ENCODE measurements around the gene MPZ.
"Not testable (repeated sequence)": the region's sequence is repeated elsewhere in the genome, so short reads cannot be mapped to it uniquely, and the experiment has no call there.

Gene MPZ

DNA sequence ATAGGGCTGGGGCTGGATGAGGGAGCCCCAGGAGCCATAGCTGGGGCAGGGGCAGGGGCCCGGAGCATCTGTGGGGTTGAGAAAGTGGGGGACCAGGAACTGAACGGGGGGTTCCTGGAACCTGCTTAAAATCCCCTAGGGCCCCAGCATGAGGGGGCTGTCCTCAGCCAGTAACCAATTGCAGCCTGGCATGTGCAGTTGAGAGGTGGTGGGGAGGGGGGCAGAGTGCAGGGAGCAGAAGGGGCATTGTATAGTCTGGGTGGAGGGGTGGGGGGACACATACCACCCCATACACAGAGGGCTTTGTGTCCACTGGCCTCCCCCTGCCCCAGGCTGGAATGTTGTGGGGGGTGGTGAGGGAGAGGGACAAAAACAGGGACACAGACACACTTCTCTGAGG, at the start of gene MPZ:
Gene MPZ (minus strand): TSS at position 101 of the 400 bp plus-strand sequence. CDS start 63 bp downstream, at position 38.
- no peak for DNase-seq

DNA sequence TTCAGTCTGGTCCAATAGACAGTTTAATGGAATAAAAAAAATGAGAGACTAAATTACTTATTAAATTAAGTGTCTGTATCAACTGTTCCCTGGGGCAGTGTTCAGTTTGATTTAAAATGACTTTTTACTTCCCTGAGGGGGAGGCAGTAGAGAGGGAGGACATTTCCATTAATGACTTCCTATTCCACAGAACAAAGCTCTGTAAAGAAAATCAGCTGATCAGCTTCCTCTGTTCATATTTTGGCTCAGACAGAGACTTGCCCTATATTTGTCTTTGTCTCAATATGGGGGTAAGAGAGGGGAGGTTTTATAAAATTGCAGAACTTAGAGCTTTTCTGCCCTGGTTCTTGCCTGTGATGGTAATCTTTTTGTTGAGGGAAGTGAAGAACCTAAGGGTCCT, 49.5 kb upstream of the MPZ start:
- no peak for DNase-seq

DNA sequence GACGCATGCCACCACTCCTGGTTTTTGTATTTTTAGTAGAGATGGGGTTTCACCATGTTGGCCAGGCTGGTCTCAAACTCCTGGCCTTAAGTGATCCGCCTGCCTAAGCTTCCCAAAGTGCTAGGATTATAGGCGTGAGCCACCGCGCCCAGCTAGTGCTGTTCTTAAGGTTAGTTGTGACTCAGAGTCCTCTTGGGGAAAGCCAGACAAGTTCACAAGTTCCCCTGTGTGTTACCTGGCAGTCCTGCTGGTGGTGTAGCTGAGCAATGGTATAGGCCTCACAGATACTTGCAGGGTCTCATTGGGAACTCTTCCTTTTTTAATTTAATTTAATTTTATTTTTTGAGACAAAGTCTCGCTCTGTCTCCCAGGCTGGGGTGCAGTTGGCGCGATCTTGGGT, 47.3 kb upstream of the MPZ start:
- no peak for DNase-seq

DNA sequence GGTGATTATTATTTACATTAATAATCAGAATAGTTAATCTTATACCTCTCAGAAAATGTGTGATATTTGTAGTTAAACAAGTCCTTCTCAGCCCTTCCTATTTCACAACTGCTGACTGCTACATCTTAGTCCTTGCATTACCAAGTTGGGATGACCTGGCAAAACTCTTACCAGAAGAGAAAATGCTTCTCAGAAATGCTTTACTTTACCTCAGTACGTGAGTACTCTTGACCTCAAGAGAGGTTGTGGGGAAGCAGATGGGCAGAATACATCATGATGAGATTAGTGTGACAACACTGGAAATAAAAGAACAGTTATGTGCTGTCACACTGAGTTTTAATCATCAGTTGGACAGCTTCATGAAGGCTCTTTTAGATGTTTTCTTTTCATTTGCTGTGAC, 41.7 kb upstream of the MPZ start:
- DNase-seq, result no peak

DNA sequence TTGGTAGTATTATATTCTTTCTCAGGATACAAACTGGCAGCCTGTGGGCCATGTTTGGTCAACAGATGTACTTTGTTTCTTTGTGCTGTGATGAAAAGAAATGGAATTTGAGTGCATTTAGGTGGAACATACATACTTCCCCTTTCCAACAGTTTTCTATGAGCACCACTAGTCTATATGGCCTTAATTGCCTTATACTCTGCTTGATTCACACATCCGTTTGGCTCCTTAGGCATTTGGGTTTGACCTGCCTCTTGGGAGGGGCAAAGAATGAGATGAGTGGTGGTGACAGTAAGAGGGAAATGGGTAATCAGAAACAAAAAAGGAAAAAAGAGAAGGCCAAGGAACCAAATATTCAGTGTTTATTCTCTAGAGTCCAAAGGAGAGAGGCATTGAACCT, 40.9 kb upstream of the MPZ start:
- DNase-seq, result no peak

DNA sequence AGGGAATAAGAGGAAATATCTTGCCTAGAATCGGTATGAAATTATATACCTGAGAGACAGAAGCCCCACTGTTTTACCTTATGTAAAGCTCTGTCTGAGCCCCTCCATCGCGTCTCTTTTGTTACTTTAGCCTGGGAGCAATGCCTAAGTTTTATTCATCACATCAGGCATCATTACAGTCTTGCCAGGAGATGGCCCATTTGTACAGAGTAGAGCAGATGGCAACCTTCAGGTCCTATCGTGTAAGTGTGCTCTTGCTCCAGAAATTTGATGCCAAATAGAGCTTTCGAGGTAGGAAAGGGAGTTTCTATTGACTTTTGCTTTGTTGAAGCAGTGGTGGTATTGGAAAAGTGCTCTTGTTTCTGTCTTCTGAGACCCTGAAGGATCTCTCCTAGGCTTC, 33.1 kb upstream of the MPZ start:
- DNase-seq, result no peak

DNA sequence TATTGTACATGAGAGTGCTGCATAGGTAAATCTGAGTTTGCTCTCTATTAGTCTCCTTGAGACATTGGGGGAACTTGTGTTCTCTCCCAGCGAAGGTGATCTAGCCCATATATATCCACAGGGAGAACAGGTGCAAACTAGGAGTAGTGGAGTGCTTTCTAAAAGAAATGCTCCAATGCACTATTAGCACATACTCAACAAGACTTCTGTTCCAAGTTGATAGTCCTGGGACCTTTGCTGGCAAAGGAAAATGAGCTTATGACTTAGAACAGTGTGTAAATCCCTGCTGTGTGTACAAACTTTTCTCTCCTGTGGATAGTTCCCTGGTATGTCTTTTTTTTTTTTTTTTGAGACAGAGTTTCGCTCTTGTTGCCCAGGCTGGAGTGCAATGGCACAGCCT, 32.4 kb upstream of the MPZ start:
- no peak for DNase-seq

DNA sequence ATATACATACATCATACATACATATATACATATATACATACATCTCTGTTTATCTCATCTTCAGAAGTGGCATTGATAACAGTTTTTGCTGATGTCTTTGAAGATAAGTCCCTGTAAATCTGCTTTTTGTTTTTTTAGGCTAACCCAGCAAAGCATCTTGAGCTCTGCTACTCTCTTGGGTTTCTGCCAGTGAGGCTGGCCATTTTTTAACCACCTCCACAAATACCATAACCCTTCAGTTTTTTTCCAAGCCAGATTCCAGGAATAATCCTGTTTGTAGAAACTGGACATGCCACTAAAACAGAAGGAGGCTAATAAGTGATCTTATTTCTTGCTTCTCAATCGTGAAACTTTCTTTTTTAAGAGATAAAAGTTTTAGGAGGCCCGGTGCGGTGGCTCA, 26.0 kb upstream of the MPZ start:
- DNase-seq, result no peak

DNA sequence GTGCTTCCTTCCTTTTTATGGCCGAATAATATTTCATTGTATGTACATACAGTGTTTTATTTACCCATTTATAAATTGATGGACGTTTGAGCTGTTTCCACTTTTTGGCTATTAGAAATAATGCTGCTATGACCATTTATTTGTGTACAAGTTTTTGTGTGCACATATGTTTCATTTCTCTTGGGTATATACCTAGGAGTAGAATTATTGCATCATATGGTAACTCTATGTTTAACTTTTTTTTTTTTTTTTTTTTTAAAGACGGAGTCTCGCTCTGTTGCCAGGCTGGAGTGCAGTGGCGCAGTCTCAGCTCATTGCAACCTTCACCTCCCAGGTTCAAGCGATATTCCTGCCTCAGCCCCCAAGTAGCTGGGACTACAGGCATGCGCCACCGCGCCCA, 23.4 kb upstream of the MPZ start:
- no peak for DNase-seq

DNA sequence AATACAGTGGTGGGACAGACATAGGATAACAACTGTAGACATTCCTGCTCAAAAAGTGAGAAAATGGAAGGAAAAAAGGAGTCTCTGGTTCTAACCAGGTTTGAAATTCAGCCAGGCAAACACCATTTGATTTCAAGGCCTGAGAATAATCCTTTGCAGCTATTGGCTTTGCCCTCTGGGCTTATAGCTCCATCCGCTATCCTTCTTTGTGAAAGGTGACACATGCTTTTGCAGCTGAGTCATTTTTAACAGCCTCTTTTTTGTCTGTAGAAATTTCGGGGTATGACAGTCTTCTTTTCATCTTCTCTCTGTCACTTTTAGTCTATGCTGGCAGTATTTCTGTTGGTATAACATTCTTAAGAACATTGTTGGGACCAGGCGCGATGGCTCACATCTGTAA, 20.6 kb upstream of the MPZ start:
- DNase-seq, result no peak

DNA sequence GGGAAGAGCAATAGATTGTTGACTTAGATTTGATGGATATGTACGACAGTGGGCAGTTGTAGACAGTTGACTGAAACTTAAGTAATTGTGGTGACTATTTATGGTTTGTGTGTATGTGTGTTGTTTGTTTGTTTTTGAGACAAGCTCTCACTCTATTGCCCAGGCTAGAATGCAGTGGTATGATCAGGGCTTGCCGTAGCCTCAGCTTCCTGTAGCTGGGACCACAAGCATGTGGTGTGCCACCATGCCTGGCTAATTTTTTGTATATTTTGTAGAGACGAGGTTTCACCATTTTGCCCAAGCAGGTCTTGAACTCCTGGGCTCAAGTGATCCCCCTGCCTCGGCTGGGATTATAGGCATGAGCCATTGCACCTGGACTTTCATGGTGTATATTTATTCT, 14.3 kb upstream of the MPZ start:
- DNase-seq, result no peak

DNA sequence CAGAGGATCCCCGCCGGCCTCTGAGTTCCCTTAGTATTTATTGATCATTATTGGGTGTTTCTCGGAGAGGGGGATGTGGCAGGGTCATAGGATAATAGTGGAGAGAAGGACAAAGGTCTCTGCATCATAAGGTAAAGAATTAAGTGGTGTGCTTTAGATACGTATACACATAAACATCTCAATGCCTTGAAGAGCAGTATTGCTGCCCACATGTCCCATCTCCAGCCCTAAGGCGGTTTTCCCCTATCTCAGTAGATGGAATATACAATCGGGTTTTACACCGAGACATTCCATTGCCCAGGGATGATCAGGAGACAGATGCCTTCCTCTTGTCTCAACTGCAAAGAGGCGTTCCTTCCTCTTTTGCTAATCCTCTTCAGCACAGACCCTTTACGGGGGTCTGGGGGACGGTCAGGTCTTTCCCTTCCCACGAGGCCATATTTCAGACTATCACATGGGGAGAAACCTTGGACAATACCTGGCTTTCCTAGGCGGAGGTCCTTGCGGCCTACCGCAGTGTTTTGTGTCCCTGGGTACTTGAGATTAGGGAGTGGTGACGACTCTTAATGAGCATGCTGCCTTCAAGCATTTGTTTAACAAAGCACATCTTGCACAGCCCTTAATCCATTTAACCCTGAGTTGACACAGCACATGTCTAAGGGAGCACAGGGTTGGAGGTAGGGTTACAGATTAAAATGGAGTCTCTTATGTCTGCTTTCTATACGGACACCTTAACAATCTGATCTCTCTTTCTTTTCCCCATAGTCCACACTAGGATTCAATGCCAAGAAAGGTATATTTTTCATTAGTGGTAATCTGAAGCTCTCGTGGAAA, 6.3 kb upstream of the MPZ start:
- DNase-seq, result not testable (repeated sequence)

DNA sequence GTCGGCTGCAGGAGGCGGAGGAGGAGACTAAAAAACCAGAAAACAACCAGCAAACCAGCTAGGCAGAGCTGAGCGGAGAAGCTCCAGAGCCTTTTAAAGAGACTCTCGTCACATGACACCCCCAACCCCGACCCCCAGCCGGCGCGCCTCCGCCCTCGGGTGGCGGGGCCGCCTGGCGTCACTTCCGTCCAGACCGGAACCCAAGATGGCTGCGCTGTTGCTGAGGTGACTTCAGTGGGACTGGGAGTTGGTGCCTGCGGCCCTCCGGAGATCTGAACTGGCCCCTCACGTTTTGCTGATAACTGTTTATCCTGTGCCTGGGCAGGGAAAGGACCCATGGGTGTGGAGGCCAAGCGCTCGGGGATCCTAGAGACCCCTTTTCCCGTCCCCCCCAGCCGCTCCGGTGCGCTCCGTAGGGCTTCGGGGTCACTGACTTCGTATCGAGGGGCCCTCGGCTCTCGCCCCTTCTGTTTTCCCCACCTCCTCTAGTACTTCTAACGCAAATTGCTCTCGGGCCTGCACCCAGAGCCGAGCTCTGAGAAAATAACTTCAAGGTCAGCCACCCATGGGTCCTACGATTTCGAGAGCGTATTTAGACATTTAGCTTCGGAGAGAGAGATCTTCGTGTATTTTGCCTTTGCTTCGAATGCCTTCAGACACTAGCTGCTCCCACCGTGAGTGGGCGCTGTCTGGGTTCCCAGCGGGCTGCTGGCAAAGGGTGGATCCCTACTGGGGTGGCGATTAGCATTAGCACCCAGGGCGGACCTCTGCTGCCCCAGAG, 4.6 kb upstream of the MPZ start, which contains the start of gene SDHC:
Gene SDHC (plus strand): TSS at position 181 of the 781 bp plus-strand sequence. CDS start 25 bp downstream, at position 206.
- no peak for DNase-seq

DNA sequence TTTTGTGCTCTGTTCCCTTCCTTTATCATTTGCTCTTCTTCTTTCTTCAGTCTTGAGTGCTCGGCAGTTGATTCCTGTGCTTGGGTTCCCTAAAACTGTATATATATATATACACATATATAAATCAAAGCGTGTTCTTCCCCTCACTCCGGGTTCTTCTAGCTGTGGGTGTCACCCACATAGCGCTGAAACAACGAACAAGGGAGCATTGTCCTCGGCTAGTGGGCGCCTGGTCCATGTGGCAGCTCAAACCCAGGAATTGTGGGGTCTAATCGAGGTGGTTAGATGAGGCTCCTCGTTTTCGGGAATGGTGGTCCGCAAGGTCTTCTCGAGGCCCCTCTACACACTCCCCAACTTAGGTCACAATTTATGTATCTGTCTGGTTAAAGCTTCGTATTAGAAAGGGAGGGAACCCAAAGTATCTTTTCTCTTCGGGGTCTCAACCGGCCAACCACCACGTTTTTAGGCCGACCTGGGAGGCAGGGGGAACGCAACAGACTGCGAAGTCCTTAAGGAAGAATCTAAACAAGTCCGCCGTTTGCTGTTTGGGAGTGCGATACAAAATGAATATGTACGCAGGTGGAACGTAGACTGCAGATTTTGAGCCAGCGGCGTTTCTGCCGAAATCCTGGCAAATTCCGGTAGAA, 3.9 kb upstream of the MPZ start:
- DNase-seq, result no peak

DNA sequence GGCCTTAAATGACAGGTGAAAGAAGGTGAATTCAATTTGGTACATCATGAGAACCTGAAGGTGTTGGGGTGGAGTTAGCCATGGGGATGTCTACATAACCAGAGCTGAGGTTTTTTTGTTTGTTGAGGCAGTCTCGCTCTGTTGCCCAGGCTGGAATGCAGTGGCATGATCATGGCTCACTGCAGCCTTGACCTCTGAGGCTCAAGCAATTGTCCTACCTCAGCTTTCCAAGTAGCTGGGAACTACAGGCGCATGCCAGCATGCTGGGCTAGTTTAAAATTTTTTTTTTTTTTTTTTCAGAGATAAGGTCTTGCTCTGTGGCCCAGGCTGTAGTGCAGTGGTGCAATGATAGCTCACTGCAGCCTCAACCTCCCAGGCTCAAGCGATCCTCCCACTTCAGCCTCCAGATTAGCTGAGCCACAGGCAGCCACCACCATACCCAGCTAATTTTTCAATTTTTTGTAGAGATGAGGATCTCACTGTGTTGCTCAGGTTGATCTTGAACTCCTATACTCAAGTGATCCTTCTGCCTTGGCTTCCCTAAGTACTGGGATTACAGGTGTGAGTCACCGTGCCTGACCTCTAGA, 1.9 kb upstream of the MPZ start:
- no peak for DNase-seq

DNA sequence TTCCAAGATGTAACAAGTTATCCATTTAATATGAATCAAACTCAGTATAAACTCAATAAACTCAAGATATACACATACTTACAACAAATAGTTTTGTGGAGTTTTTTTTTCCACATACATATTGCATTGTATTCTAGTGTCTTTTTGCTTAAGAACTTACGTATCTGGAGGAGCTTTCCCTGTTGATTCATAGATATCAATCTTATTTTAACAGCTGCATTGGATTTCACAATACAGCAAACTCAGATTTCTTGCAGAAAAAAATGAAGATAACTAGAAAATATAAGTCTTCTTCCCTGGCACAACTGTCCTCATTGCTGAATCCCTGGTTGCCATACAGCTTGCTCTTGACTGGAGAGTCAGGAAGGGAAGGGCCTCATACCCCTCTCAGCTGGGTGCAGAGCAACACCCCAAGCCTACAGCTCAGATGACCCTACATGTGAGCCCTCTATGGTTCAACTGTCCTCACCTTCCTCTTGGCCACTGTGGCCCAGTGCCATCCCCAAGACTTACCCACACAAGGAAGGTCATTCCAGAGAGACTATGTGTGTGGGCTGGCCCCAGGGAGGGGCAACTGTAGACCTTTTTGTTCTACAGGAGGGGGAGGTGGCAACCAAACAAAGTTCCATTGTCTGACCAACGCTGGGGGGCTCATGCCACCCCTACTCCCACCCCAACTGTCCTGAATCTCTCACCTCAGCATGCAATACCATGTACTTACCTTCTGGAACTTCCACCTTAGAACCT, 1.7 kb downstream of the MPZ start:
- DNase-seq, result no peak

DNA sequence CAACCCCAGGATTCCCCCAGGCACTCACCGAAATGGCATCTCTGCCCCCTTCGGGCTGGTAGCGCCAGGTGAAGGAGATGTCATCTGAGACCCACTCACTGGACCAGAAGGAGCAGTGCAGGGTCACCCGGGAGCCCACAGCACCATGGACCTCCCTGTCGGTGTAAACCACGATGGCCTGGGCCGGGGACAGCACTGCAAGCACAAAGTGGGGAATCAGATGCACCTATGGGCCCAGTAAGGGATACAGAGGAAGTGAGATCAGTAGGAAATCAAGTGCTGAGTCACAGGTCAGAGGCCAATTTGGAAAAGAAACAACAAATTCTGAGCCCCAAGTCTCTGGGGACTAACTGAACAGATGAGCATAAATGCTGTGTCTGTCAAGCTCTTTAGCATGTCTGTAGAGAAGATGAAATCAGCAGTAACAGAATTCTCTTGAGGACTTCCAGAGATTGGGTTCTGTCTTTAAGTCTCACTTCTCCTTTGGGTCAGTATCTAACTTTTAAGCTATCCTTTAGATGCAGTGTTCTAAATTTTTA, 2.5 kb downstream of the MPZ start:
- DNase-seq, result no peak

DNA sequence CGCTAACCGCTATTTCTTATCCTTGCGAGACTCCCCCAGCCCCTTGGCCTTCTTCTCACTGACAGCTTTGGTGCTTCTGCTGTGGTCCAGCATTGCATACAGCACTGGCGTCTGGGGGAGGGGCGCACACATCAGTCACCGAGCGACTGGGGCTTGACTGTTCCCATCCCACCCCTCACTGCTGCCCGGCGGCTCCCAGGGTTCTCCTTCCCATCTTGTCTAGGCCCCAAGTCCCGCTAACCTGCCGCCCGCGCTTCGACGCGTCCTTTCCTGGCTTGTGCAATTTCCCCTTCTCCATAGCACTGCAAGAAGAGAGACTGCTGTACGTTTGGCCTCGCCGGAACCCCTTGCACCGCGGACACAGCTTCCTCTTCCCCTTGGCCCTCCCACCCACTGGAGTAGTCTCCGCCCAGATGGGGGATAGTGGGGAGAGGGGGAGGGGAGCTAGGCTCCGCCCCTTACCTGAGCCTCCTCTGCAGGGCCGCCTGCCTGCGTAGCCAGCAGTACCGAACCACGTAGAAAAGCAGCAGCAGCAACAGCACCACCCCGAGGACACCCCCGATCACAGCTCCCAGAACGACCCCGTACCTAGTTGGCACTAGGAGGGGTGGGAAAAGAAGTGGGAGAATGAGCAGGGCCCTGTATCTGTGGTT, 3.8 kb downstream of the MPZ start:
- peak; percentile 61 for DNase-seq

DNA sequence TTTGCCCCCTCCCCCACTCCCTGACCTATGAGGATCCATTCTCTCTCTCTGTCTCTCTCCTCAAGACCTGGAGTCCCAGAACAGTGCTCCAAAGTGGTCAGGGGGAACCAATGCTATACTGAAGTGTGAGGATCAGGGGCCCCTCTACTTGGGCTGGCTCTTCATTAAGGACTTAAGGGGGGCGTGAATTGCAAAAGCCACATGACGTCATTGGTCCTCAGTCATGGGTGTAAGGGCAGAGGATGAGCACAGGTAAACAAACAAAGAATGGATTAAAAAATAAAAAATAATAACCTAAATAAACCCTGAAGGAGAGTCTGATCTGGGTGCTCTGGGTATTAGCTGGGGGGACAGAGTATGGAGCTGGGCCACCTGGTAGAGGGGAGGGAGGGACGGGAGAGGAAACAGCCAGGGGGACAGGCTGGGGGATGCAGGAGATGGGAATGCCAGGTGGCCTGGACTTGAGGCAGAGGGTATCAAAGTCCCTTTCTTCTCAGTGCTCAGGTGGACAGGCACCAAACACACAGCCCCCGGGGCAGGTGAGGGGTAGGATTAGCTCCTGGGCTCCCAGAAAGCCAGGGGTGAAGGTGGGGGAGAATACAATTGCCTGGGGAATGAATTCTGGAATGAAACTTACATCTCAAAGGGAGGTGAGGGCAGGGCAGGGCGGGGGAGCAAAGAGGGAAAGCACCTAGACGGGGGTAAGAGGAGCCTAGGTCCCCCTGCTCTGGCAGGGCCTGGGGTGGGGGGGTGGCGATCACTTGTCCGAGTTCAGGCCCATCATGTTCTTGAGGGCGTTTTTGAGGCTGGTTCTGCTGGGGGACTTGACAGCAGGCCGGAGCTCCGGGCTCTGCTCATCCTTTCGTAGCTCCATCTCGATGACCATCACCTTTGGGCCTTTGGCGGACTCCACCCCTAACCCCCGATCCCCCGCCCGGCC, 4.6 kb downstream of the MPZ start:
- DNase-seq, result no peak

DNA sequence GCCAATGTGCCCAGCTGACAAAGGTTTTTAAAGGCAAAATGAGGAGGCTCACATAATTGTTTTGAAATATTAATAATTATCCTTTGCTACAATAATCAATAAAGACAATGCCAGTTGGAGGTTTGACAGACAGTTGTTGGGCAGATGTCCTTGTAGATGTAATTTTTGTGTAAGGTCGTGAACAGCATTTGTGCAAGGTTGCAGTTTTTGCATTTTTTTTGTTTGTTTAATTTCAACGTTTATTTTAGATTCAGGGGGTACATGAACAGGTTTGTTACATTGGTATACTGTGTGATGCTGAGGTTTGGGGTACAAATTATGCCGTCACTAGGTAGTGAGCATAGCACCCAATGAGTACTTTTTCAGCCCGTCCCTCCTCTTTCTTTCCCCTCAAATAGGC, 9.3 kb downstream of the MPZ start:
- DNase-seq, result no peak

DNA sequence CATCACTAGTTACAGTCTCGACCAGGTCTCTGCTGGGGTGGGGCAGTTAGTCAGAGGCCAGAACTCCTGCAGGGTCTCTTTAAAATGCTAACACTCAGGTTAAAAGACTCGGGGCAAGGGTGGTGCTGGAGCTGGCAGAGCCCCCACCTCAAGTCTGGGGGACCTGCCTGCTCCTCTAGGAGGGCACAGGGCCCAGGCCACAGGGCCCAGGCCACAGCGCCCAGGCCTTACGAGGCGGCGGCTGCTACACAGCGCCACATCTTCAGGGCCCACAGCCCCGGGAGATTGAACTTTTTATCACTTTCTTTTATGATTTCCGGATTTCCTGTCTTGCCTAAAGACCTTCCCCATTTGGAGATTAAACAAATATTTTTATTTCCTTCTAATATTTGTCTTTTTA, 10.4 kb downstream of the MPZ start:
- no peak for DNase-seq
